H9 (cell line): ENCODE measurements around the gene OR2D2. TPM values are rescaled to one million over a fixed set of nuclear protein-coding genes. Genes with fewer than 3 reads are reported as not detected.

Source experiments
- DNase-seq: peaks from one replicate; pipeline ENCODE4 v3.0.0-alpha.2; 2017
- H2AFZ ChIP-seq: one replicate; pipeline ENCODE4 v1.6.1; 2013; ENCODE audit warnings: mild to moderate bottlenecking, low read length, control low read depth, moderate library complexity
- H2AK5ac ChIP-seq: 2 replicates; pipeline ENCODE4 v1.6.1; 2013; ENCODE audit warnings: low read length, control low read depth, mixed read lengths; ENCODE audit not compliant: insufficient read length
- H2BK120ac ChIP-seq: one replicate; pipeline ENCODE4 v1.6.1; 2013; ENCODE audit warnings: low read depth, mild to moderate bottlenecking, low read length, control low read depth, inconsistent platforms; ENCODE audit not compliant: poor library complexity, severe bottlenecking
- H2BK12ac ChIP-seq: 2 replicates; pipeline ENCODE4 v1.6.1; 2013; ENCODE audit warnings: low read length, control low read depth, mixed read lengths, low read depth; ENCODE audit not compliant: insufficient read length
- H2BK15ac ChIP-seq: 2 replicates; pipeline ENCODE4 v1.6.1; 2013; ENCODE audit warnings: low read depth, low read length, control low read depth
- H2BK20ac ChIP-seq: one replicate; pipeline ENCODE4 v1.6.1; 2013; ENCODE audit warnings: low read depth, mild to moderate bottlenecking, low read length, control low read depth, inconsistent platforms; ENCODE audit not compliant: poor library complexity, severe bottlenecking
- H2BK5ac ChIP-seq: 2 replicates; pipeline ENCODE4 v1.6.1; 2013; ENCODE audit warnings: low read length, control low read depth, mixed read lengths; ENCODE audit not compliant: insufficient read length
- H3K14ac ChIP-seq: 2 replicates; pipeline ENCODE4 v1.6.1; 2013; ENCODE audit warnings: low read length, control low read depth; ENCODE audit not compliant: insufficient read depth
- H3K18ac ChIP-seq: 2 replicates; pipeline ENCODE4 v1.6.1; 2013; ENCODE audit warnings: low read depth, mild to moderate bottlenecking, mixed read lengths, low read length, control low read depth; ENCODE audit not compliant: insufficient read length
- H3K23ac ChIP-seq: 2 replicates; pipeline ENCODE4 v1.6.1; 2013; ENCODE audit warnings: low read length, control low read depth, mixed read lengths, low read depth; ENCODE audit not compliant: insufficient read length
- H3K23me2 ChIP-seq: 2 replicates; pipeline ENCODE4 v1.6.1; 2013; ENCODE audit warnings: low read depth, mild to moderate bottlenecking, mixed read lengths, low read length, control low read depth; ENCODE audit not compliant: insufficient read length, poor library complexity, severe bottlenecking
- H3K27ac ChIP-seq: 2 replicates; pipeline ENCODE4 v1.5.1; 2013; ENCODE audit warnings: low read length, control low read depth, mixed read lengths, low read depth; ENCODE audit not compliant: insufficient read length
- H3K27me3 ChIP-seq: 2 replicates; pipeline ENCODE4 v1.6.1; 2013; ENCODE audit warnings: low read length, control low read depth, inconsistent platforms; ENCODE audit not compliant: insufficient read depth
- H3K4ac ChIP-seq: 2 replicates; pipeline ENCODE4 v1.6.1; 2013; ENCODE audit warnings: low read depth, mild to moderate bottlenecking, control low read depth, inconsistent platforms, low read length, moderate library complexity
- H3K4me1 ChIP-seq: 2 replicates; pipeline ENCODE4 v1.6.1; 2013; ENCODE audit warnings: low read length, control low read depth, inconsistent platforms; ENCODE audit not compliant: insufficient read depth
- H3K4me2 ChIP-seq: 2 replicates; pipeline ENCODE4 v1.6.1; 2013; ENCODE audit warnings: low read length, control low read depth, mixed read lengths; ENCODE audit not compliant: insufficient read length, insufficient read depth
- H3K56ac ChIP-seq: 2 replicates; pipeline ENCODE4 v1.6.1; 2013; ENCODE audit warnings: low read depth, mild to moderate bottlenecking, mixed read lengths, low read length, control low read depth; ENCODE audit not compliant: insufficient read length
- H3K79me1 ChIP-seq: 2 replicates; pipeline ENCODE4 v1.6.1; 2013; ENCODE audit warnings: low read depth, mild to moderate bottlenecking, moderate library complexity, low read length, control low read depth, inconsistent platforms; ENCODE audit not compliant: insufficient read depth, poor library complexity, severe bottlenecking
- H3K79me2 ChIP-seq: 2 replicates; pipeline ENCODE4 v1.6.1; 2013; ENCODE audit warnings: low read length, control low read depth, inconsistent platforms; ENCODE audit not compliant: insufficient read depth
- H3K9ac ChIP-seq: 2 replicates; pipeline ENCODE4 v1.6.1; 2013; ENCODE audit warnings: low read length, control low read depth, mixed read lengths; ENCODE audit not compliant: insufficient read length; ENCODE audit errors: extremely low read depth
- H3K9me3 ChIP-seq: one replicate; pipeline ENCODE4 v1.6.1; 2013; ENCODE audit warnings: low read depth, low read length, inconsistent platforms; ENCODE audit not compliant: control insufficient read depth
- H3T11ph ChIP-seq: one replicate; pipeline ENCODE4 v1.6.1; 2013; ENCODE audit warnings: mild to moderate bottlenecking, low read length, control low read depth, inconsistent platforms
- H4K20me1 ChIP-seq: one replicate; pipeline ENCODE4 v1.6.1; 2013; ENCODE audit not compliant: control insufficient read depth, insufficient read length, insufficient read depth
- H4K5ac ChIP-seq: 2 replicates; pipeline ENCODE4 v1.6.1; 2013; ENCODE audit warnings: low read depth, mild to moderate bottlenecking, mixed read lengths, low read length, control low read depth; ENCODE audit not compliant: insufficient read length
- H4K8ac ChIP-seq: replicated peaks from 2 replicates; pipeline ENCODE4 v1.6.1; 2013; ENCODE audit warnings: low read length, control low read depth, mixed read lengths, low read depth; ENCODE audit not compliant: insufficient read length
- H4K91ac ChIP-seq: 2 replicates; pipeline ENCODE4 v1.6.1; 2013; ENCODE audit warnings: low read depth, mild to moderate bottlenecking, moderate library complexity, mixed read lengths, low read length, control low read depth; ENCODE audit not compliant: insufficient read length
- H3K27ac Mint-ChIP-seq, 3 experiments: 2 replicates in 2 of 3; 3 replicates in 1 of 3; pipeline ENCODE4 v1.8.0; 2020 to 2021; ENCODE audit warnings: mixed read lengths in 3 of 3, mild to moderate bottlenecking in 1 of 3, moderate library complexity in 1 of 3
- H3K27me3 Mint-ChIP-seq: 2 replicates; pipeline ENCODE4 v1.8.0; 2021; ENCODE audit warnings: low read depth, mild to moderate bottlenecking, moderate library complexity, mixed read lengths
- H3K36me3 Mint-ChIP-seq, 3 experiments: 2 replicates in 2 of 3; 3 replicates in 1 of 3; pipeline ENCODE4 v1.8.0; 2020 to 2021; ENCODE audit warnings: low read depth in 3 of 3, mixed read lengths in 3 of 3; ENCODE audit not compliant: insufficient read depth in 1 of 3
- H3K4me1 Mint-ChIP-seq, 2 experiments: 2 replicates each; pipeline ENCODE4 v1.8.0; 2020; ENCODE audit warnings: mixed read lengths in 2 of 2
- H3K4me3 Mint-ChIP-seq, 2 experiments: 2 replicates in 1 of 2; 3 replicates in 1 of 2; pipeline ENCODE4 v1.8.0; 2020 to 2021; ENCODE audit warnings: mild to moderate bottlenecking in 2 of 2, mixed read lengths in 2 of 2, moderate library complexity in 1 of 2
- H3K9me3 Mint-ChIP-seq, 2 experiments: 2 replicates in 1 of 2; 3 replicates in 1 of 2; pipeline ENCODE4 v1.8.0; 2020; ENCODE audit warnings: mild to moderate bottlenecking in 2 of 2, mixed read lengths in 2 of 2, moderate library complexity in 1 of 2
- CTCF ChIP-seq: fragments of 200-600 bp; sonication (generic); conservative IDR thresholded peaks from 3 replicates; pipeline ENCODE4 v1.8.0; 2021; ENCODE audit warnings: antibody characterized with exemption, mild to moderate bottlenecking
- WGBS: extraction: QIAGEN DNeasy Blood & Tissue Kit; methylation state at CpG from one replicate; pipeline ENCODE4 v1.1.7; 2013; ENCODE audit warnings: missing lambda C conversion rate, low lambda C conversion rate, mixed read lengths; ENCODE audit not compliant: insufficient read length; ENCODE audit errors: extremely low coverage; 5-methylcytosine and 5-hydroxymethylcytosine counted together
- total RNA-seq: library from RNA; stranded (reverse); gene quantifications from 2 replicates; pipeline ENCODE4 v1.2.1, GENCODE V29; 2021

The OR2D2 gene
- total RNA-seq, 1 experiment from 2014 or later = 0.26 TPM

DNA sequence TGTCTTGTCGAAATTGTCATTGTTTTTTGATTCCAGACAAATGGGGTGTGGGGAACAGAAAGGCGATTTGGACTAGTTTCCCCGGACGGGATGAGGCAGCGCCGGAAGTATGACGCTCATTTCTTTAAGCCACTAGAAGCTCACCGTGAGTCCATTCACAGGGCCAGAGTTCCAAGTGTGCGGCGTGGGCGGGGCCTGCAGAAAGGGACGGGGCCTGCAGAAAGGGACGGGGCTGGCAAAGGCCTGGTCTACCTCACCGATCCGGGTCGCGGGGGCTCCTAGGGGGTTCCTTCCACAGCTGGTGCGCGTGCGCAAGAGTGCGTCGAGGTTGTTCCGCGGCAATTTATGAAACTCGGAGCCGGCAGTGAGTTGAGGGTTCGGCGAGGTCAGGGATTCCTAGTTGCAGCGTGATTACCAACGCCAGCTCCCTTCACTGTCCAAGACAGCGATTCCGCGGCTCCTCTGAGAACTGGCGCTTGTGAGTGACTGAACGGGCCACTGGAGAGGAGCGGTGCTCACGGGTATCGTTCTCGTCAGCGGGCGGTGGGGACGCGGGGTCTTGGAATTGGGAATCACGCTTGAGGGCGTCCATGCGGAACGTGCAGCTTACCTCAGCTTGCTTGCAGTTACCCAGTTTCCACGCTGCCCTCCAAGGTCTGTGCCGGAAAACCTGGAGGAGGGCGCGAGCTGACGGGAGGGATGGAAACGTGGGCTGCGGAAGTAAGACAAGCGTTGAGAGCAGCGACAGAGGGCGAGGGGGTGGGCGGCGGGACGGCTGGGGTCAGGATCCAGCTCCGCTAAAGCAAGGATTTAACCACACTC lies 34.1 kb upstream of the OR2D2 start, which contains the start of gene ZNF215:
Gene ZNF215, plus strand, starts transcription at position 219 of the 822 bp plus-strand sequence. CDS start 5,847 bp downstream, outside the sequence.
- no CpG with 5 or more reads among the region's 61 CpGs for WGBS
- no peak within 1 kb of the TSS for H2BK15ac ChIP-seq
- H4K5ac ChIP-seq = peak within 1 kb of the TSS; percentile 85
- H2BK12ac ChIP-seq = no peak within 1 kb of the TSS
- peak within 1 kb of the TSS; percentile 2 for H4K8ac ChIP-seq
- peaks cover 7% of the 10 kb centered on the region for H3K23me2 ChIP-seq
- H3K4me2 ChIP-seq = peak within 1 kb of the TSS; percentile 100
- no peak within 1 kb of the TSS for H2AK5ac ChIP-seq
- peak within 1 kb of the TSS; percentile 88 for H3K18ac ChIP-seq
- Mint-ChIP-seq H3K9me3 (no peaks in the 10 kb centered on the region), H3K36me3 (peaks cover 5 to 12% (median 10%) of the 10 kb centered on the region in 3 experiments; a peak in 5 of 7 replicates), H3K4me3 (peak within 1 kb of the TSS; percentile 96 to 97), H3K4me1 (peaks cover 22 to 23% of the 10 kb centered on the region in 2 experiments), H3K27ac (peak within 1 kb of the TSS; percentile 3 to 98 (median 86)), H3K27me3 (no peaks in the 10 kb centered on the region)
- H3K14ac ChIP-seq = peak within 1 kb of the TSS; percentile 80
- H2BK5ac ChIP-seq = no peak within 1 kb of the TSS
- H2AFZ ChIP-seq = peak within 1 kb of the TSS; percentile 80
- H3K9me3 ChIP-seq = no peaks in the 10 kb centered on the region
- H3K23ac ChIP-seq = no peak within 1 kb of the TSS
- H2BK120ac ChIP-seq = no peak within 1 kb of the TSS
- H3K79me2 ChIP-seq = peaks cover 1% of the 10 kb centered on the region; the same call in 1 of the 2 replicates
- no peak within 1 kb of the TSS for H3K56ac ChIP-seq
- no peak within 1 kb of the TSS for H3K4ac ChIP-seq
- DNase-seq = peak; percentile 97
- H3K27me3 ChIP-seq = no peaks in the 10 kb centered on the region
- peak within 1 kb of the TSS; percentile 24 for H3T11ph ChIP-seq
- TF ChIP-seq CTCF = no peak
- H4K91ac ChIP-seq = no peak within 1 kb of the TSS
- H4K20me1 ChIP-seq = no peaks in the 10 kb centered on the region
- peak within 1 kb of the TSS; percentile 53 for H3K27ac ChIP-seq
- no peaks in the 10 kb centered on the region; the same call in 1 of the 2 replicates for H3K4me1 ChIP-seq
- no peaks in the 10 kb centered on the region for H3K79me1 ChIP-seq
- peak within 1 kb of the TSS; percentile 78 for H3K9ac ChIP-seq
- H2BK20ac ChIP-seq = no peak within 1 kb of the TSS
